ENCODE data around the gene KPNA3.

GRCh38 chr13:49781806-49782205 is 10.7 kb downstream of the KPNA3 start:
- TF ChIP-seq CTCF (IDR thresholded peaks at IDR 0.05), result no peak
- TF ChIP-seq POLR2A (IDR thresholded peaks at IDR 0.05), result no peak

Measured in right lobe of liver (tissue), 4 donors.